ENCODE data around the gene MIEF1. TPM values are rescaled to one million over a fixed set of nuclear protein-coding genes. Genes with fewer than 3 reads are reported as not detected.

Gene MIEF1
- total RNA-seq, 1 donor from 2014 or later: 29.2 TPM

GRCh38 chr22:39477542-39477941 lies 24.5 kb upstream of the MIEF1 start:
- TF ChIP-seq CTCF (IDR thresholded peaks at IDR 0.05; ENCODE audit: unreplicated experiment): no peak
- peaks cover 2% of the 10 kb centered on the region for H3K4me1 Mint-ChIP-seq (ENCODE audit: unreplicated experiment)
- H3K27ac Mint-ChIP-seq (ENCODE audit: unreplicated experiment): no peak overlapping the region
- DNase-seq (ENCODE audit: low spot score): no peak
- H3K9me3 Mint-ChIP-seq (ENCODE audit: unreplicated experiment): no peaks in the 10 kb centered on the region
- H3K27me3 Mint-ChIP-seq (ENCODE audit: unreplicated experiment): peaks cover 11% of the 10 kb centered on the region
- no peaks in the 10 kb centered on the region for H3K36me3 Mint-ChIP-seq (ENCODE audit: low read depth, unreplicated experiment)
- H3K4me3 Mint-ChIP-seq (ENCODE audit: unreplicated experiment): no peak overlapping the region

GRCh38 chr22:39478441-39478850 lies 23.6 kb upstream of the MIEF1 start:
- no peak overlapping the region for H3K27ac Mint-ChIP-seq (ENCODE audit: unreplicated experiment)
- TF ChIP-seq CTCF (IDR thresholded peaks at IDR 0.05; ENCODE audit: unreplicated experiment): no peak
- no peak overlapping the region for H3K4me3 Mint-ChIP-seq (ENCODE audit: unreplicated experiment)

GRCh38 chr22:39479254-39479653 lies 22.8 kb upstream of the MIEF1 start:
- no peak for DNase-seq (ENCODE audit: low spot score)
- Mint-ChIP-seq H3K27ac (ENCODE audit: unreplicated experiment) (no peak overlapping the region), H3K9me3 (ENCODE audit: unreplicated experiment) (no peaks in the 10 kb centered on the region), H3K27me3 (ENCODE audit: unreplicated experiment) (peaks cover 8% of the 10 kb centered on the region), H3K36me3 (ENCODE audit: low read depth, unreplicated experiment) (no peaks in the 10 kb centered on the region), H3K4me3 (ENCODE audit: unreplicated experiment) (no peak overlapping the region), H3K4me1 (ENCODE audit: unreplicated experiment) (no peaks in the 10 kb centered on the region)
- no peak for TF ChIP-seq CTCF (IDR thresholded peaks at IDR 0.05; ENCODE audit: unreplicated experiment)

More at GRCh38 chr22:39478441-39478850, 23.6 kb upstream of the MIEF1 start:
- no peaks in the 10 kb centered on the region for H3K36me3 Mint-ChIP-seq (ENCODE audit: low read depth, unreplicated experiment)
- peaks cover 8% of the 10 kb centered on the region for H3K27me3 Mint-ChIP-seq (ENCODE audit: unreplicated experiment)
- DNase-seq (ENCODE audit: low spot score): peak; percentile 60
- no peaks in the 10 kb centered on the region for H3K9me3 Mint-ChIP-seq (ENCODE audit: unreplicated experiment)
- no peaks in the 10 kb centered on the region for H3K4me1 Mint-ChIP-seq (ENCODE audit: unreplicated experiment)

- no peak overlapping the region for H3K27ac Mint-ChIP-seq (ENCODE audit: unreplicated experiment)
- H3K36me3 Mint-ChIP-seq (ENCODE audit: low read depth, unreplicated experiment): no peaks in the 10 kb centered on the region
- no peak overlapping the region for H3K4me3 Mint-ChIP-seq (ENCODE audit: unreplicated experiment)
- no peak for TF ChIP-seq CTCF (IDR thresholded peaks at IDR 0.05; ENCODE audit: unreplicated experiment)
- H3K27me3 Mint-ChIP-seq (ENCODE audit: unreplicated experiment): peaks cover 8% of the 10 kb centered on the region
- H3K9me3 Mint-ChIP-seq (ENCODE audit: unreplicated experiment): no peaks in the 10 kb centered on the region
- H3K4me1 Mint-ChIP-seq (ENCODE audit: unreplicated experiment): no peaks in the 10 kb centered on the region
- no peak for DNase-seq (ENCODE audit: low spot score)
These were observed 21.5 kb upstream of the MIEF1 start for GRCh38 chr22:39480557-39480956.

- TF ChIP-seq CTCF (IDR thresholded peaks at IDR 0.05; ENCODE audit: unreplicated experiment): no peak
- H3K27me3 Mint-ChIP-seq (ENCODE audit: unreplicated experiment): peaks cover 7% of the 10 kb centered on the region
- no peak overlapping the region for H3K4me3 Mint-ChIP-seq (ENCODE audit: unreplicated experiment)
- no peak overlapping the region for H3K27ac Mint-ChIP-seq (ENCODE audit: unreplicated experiment)
- H3K4me1 Mint-ChIP-seq (ENCODE audit: unreplicated experiment): no peaks in the 10 kb centered on the region
- no peaks in the 10 kb centered on the region for H3K9me3 Mint-ChIP-seq (ENCODE audit: unreplicated experiment)
- no peaks in the 10 kb centered on the region for H3K36me3 Mint-ChIP-seq (ENCODE audit: low read depth, unreplicated experiment)
- no peak for DNase-seq (ENCODE audit: low spot score)
These were observed 21.0 kb upstream of the MIEF1 start for GRCh38 chr22:39481054-39481453.
